Spleen (tissue), 7 donors: ENCODE data around the gene S100A14.

ENCODE experiments used
- CTCF ChIP-seq, 11 experiments: fragments of 200-600 bp in 7 of 11; fragments of 450-650 bp in 4 of 11; sonication (generic) in 4 of 11; IDR thresholded peaks in 8 of 11; conservative IDR thresholded peaks in 3 of 11; 1 replicate in 7 of 11; 2 replicates in 4 of 11; pipeline versions ENCODE4 v1.4.0 to v1.8.0; 2016 to 2021; ENCODE audit warnings: antibody characterized with exemption in 11 of 11, inconsistent platforms in 4 of 11, mild to moderate bottlenecking in 1 of 11
- POLR2A ChIP-seq, 3 donors: fragments of 450-650 bp; IDR thresholded peaks; one replicate each; pipeline ENCODE4 v1.5.1; 2017; ENCODE audit warnings: antibody characterized with exemption in 3 of 3, mild to moderate bottlenecking in 1 of 3
- POLR2AphosphoS5 ChIP-seq, 3 donors: sonication (generic); formaldehyde crosslinking; IDR thresholded peaks; one replicate each; pipeline ENCODE4 v1.5.1; 2017; ENCODE audit warnings: antibody characterized with exemption in 3 of 3
- donor health status: DM: no; HTN: no; CAD: no; lungs with moderate emphysema.
- donor health status: DM: no; HTN: no; CAD: no.
- donor health status: DM: no; HTN: no; CAD: no.

GRCh38 chr1:153567621-153568366 is 48.3 kb downstream of the S100A14 start:
- TF ChIP-seq CTCF (IDR thresholded peaks at IDR 0.05 in 8 of 11, conservative IDR thresholded peaks at IDR 0.05 in 3 of 11) (no peak), POLR2A (IDR thresholded peaks at IDR 0.05) (no peak), POLR2AphosphoS5 (IDR thresholded peaks at IDR 0.05) (no peak)
